Measurements from ENCODE around the gene CAMK2B.

Gene CAMK2B

DNA sequence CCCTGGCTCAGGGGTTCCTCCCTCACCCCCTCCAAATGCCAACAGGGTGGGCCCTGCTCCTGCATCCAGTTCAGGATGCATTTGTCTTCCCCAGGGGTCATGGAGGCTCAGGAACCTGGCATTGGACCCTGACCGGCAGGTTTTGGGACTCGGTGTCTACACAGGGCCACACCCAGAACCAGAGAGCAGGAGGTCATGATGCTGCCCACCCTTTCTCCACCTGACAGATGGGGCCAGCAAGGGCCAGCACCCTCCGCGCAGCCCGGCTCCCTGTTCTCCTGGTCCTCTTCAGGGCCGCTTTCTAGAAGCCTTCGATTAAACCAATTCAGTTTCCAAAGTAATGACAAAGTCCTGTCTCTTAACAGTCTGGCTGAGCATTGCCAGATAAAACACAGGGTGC, 50.2 kb downstream of the CAMK2B start:
- no peak for DNase-seq
- TF ChIP-seq POLR2A (IDR thresholded peaks at IDR 0.05; ENCODE audit: low read length): no peak
- no peak for TF ChIP-seq GATA1 (IDR thresholded peaks at IDR 0.05; ENCODE audit: low read depth, low read length)

DNA sequence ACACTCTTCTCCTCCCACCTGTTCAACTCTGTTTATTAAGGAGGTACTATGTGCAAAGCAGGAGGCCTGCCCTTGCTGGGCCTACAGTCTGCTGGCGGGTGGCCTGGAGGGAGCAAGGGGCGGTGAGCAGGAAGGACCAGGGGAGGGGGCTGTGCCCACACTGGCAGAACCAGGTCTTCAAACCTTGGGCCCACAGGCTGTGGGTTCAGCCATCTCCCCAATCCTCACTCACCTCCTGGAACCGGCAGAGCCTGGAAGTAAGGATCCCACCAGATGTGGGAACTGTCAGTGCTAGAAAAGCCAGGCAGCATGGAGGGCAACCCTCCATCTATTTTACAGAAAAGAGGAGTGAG, 50.8 kb downstream of the CAMK2B start:
- TF ChIP-seq POLR2A (IDR thresholded peaks at IDR 0.05; ENCODE audit: low read length): no peak
- no peak for TF ChIP-seq GATA1 (IDR thresholded peaks at IDR 0.05; ENCODE audit: low read depth, low read length)
- DNase-seq: no peak

DNA sequence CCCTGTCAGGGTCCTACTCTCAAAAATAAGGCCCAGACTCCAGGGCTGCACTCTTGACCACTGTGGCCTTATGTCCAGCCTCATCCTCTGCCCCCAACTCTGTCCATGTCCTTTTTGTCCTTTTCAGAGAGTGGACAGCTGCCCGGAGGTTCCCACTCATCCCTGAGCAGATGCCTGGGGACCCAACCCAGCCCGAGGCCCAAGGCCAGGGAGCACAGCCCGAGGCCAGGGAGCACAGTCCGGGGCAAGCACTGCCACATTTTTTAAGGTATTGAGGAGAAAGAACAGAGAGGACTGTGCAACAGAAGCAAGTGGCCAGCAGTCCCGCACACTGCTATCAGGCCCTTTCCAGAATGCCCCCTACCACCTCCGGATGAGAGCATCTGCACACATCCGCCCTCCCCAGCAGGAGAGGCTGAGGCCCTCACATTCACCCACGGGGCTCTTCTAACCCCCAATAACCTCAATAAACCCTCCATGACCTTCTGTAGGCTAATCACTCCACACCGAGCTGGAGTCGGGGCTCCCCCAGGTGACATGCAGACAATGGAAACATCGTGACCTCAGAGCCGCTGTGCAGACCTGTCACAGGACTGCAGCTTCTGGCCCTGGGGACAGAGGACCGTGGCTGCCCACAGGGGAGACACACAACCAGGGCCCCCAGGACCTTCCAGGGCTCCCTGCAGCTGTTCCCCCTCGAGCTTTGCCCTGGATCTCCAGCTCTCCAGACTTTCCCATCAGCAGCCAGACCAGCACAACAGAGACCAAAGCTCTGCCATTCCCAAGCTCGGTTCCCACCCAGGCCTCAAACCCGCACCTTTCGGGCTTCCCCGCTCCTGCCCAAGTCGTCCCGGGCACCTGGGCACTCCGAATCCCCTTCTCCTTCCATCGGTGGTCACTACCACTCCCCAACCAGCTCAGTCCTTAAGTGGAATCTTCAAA, 51.4 kb downstream of the CAMK2B start:
- DNase-seq: no peak
- TF ChIP-seq GATA1 (IDR thresholded peaks at IDR 0.05; ENCODE audit: low read depth, low read length) (no peak), POLR2A (IDR thresholded peaks at IDR 0.05; ENCODE audit: low read length) (no peak)

DNA sequence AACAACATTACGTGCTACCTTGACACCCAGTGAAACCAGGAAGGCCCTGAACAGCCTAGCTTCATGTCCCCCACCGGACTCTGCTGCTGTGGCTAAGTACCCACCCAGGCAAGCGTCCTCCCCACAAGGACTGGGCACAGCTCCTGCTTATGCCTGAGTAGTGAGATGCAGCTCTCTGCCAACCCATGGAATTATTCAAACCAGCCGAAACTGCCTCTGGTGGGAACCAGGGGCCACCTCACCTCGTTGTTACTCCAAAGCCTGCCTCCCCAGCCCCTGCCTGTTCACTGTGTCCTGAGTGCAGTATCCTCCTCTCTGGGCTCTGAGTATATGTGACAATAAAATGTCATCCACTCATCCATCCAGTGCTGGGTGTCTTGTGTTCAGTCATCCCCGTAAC, 52.4 kb downstream of the CAMK2B start:
- TF ChIP-seq GATA1 (IDR thresholded peaks at IDR 0.05; ENCODE audit: low read depth, low read length) (no peak), POLR2A (IDR thresholded peaks at IDR 0.05; ENCODE audit: low read length) (no peak)
- no peak for DNase-seq

DNA sequence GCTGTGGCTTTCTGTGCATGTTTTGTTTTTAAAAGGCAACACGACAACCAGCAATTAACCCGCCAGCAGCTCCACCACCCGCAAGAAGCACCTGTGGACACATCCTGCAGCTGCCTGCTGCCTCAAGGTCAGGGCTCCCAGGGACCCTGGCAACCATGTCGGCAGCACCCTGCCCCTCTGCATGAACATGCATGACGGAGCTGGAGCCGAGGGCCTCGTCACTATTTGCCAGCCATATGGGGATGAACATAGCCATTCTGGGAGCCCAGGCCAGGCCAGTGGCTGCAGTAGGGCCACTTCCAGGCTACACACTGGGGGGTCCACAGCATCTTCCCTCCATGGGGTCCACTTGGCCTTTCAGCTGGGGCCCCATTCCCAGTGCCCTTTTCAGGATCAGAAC, 52.9 kb downstream of the CAMK2B start:
- TF ChIP-seq GATA1 (IDR thresholded peaks at IDR 0.05; ENCODE audit: low read depth, low read length) (no peak), POLR2A (IDR thresholded peaks at IDR 0.05; ENCODE audit: low read length) (no peak)
- no peak for DNase-seq

DNA sequence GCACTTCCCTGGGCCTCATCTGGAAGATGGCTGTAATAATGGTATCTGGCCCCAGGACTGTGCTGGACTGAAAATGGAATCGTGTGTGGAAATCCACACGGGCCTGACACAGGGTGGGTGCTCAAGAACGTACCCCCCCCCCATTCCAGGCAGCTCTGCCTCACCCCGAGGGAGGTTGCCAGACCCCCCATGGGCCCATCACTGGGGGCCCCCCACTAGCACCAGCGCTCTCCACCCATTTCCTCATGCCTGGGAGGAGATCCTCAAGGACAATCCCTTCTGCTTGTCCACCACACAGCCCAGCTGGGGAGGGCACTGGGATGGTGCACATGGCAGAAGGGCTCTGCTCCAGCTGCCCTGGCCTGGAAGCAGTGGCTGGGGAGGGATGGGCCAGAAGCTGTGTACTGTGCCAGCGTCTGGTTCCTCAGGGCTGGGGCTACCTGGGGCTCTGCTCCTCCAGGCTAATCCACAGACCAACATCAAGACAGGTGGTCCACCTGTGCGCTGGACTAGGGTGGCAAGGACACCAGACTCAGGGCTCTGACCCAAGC, 55.4 kb downstream of the CAMK2B start:
- no peak for TF ChIP-seq POLR2A (IDR thresholded peaks at IDR 0.05; ENCODE audit: low read length)
- no peak for TF ChIP-seq GATA1 (IDR thresholded peaks at IDR 0.05; ENCODE audit: low read depth, low read length)
- DNase-seq: no peak

DNA sequence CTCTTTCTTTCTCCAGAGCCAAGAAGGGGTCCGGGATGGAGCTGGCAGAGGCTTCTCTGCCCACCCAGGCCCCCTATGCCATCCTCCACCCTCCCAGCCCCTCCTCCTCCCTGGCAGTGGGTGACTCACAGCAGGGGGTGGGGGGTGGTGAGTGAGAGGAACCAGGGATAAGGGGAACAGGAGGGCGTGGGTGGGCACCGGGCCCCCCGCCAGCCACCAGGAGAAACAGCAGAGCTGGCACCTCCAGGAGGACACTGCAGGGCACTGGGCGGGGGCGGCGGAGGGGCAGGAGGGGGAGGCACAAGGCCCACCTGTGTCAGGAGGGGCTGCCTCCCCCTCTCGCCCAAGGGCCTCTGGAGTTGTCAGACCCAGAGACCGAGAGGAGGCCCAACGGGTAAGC, 56.0 kb downstream of the CAMK2B start:
- TF ChIP-seq GATA1 (IDR thresholded peaks at IDR 0.05; ENCODE audit: low read depth, low read length) (no peak), POLR2A (IDR thresholded peaks at IDR 0.05; ENCODE audit: low read length) (no peak)

DNA sequence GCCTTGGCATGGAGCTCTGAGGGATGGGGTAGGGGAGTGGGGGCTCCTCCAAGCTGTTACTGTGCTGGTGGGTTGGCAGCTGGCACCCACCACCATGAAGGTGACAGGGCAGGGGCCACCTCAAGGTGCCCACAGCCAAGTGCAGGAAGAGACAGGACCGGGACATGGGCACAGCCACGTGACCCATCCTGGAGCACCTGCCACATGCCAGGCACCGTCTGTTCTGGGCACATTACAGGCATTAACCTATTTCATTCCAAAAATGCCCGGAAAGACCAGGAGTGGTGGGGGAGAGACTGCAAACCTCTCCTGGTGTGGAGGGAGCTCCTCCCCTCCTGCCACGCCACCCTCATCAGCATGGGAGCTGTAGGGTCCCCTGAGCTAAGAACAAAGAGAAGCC, 56.7 kb downstream of the CAMK2B start:
- DNase-seq: no peak
- TF ChIP-seq GATA1 (IDR thresholded peaks at IDR 0.05; ENCODE audit: low read depth, low read length) (no peak), POLR2A (IDR thresholded peaks at IDR 0.05; ENCODE audit: low read length) (no peak)

More for the DNA sequence above, 56.0 kb downstream of the CAMK2B start:
- no peak for DNase-seq

DNA sequence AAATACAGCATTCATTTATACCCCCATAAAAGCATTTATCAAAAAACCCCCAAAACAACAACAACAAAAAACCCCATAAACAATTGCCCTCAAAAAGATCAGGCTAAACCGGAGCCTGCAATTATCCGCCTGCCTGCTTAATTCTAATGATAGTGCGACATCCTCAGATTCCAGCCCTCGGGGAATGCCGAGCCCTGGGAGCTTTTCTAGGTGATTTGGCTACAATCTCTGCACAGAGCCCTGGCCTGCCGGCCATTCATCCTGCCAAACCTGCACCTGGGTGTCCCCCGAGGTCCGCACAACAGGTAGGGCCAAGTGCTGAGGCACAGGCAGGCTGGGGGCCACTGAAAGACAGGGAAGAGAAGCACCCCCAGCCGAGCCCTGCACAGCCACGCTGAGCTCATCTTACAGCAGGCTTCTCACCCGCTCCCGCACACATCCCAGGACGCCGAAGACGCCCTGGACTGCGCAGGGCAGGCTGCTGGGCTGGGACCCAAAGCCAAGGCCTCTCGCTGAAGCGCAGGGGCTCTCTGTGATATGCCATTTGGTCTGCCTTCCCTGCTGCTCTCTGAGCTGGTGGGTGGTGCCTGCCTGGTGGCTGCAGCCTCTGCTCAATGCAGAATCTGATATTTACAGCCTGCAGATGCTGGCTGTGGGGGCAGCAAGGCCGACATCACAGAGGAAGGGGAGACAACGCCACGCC, 57.5 kb downstream of the CAMK2B start:
- no peak for DNase-seq
- TF ChIP-seq GATA1 (IDR thresholded peaks at IDR 0.05; ENCODE audit: low read depth, low read length): no peak
- no peak for TF ChIP-seq POLR2A (IDR thresholded peaks at IDR 0.05; ENCODE audit: low read length)

DNA sequence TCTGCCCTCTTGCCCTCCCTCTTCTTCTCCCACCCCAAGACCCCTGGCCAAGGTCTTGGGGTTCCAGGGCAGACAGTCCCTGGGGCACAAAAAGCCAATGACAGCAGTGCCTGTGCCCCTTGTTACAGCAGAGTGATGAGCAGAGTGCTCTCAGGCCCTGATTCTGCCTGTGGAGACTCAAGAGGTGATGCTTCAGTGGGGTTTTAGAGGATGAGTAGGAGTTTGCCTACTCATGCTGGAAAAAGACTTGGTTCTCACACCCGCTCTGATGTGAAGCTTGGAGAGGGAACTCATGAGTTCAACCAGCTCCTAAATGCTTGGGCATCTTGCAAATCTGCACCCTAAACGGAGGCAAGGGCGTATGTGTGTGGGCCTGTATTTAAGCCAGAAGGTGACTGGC, 58.2 kb downstream of the CAMK2B start:
- no peak for DNase-seq
- TF ChIP-seq POLR2A (IDR thresholded peaks at IDR 0.05; ENCODE audit: low read length) (no peak), GATA1 (IDR thresholded peaks at IDR 0.05; ENCODE audit: low read depth, low read length) (no peak)

DNA sequence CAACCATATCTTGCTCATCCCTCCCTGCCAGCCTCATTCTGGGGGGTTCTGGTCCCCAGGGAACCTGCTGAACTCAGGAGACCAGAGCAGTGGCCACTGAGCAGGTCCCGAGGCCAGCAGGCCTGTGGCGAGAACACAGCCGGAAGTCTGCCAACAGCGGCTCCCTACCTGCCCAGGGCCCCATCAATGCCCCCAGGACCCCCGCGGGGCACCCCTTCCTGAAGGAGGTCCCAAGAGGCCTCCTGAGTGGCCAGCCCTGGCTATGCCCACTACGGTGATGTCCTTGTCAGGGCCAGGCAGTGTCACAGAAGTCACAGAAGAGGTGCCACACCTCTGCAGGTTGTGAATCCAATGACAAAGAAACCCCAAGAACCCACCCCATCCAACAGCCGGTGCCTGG, 58.9 kb downstream of the CAMK2B start:
- DNase-seq: no peak
- TF ChIP-seq POLR2A (IDR thresholded peaks at IDR 0.05; ENCODE audit: low read length): no peak
- TF ChIP-seq GATA1 (IDR thresholded peaks at IDR 0.05; ENCODE audit: low read depth, low read length): no peak

DNA sequence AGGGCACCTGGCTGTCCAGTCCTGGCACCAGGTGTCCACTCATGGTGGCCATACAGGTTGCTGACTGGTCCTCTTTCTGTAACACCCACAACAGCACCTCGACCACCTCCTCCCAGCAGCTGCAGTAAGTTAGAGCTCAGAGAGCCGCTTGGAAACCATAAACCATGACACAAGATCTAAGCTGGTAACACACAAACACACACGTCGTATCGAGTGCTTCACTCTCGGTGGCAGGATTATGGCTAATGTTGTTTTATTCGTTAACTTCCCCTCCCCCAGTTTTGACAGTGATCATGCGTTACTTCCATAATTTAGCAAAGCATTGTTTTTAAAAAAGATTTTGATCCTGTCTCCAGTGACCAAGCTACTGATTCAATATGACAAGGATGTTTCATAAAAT, 59.7 kb downstream of the CAMK2B start:
- TF ChIP-seq POLR2A (IDR thresholded peaks at IDR 0.05; ENCODE audit: low read length): no peak
- TF ChIP-seq GATA1 (IDR thresholded peaks at IDR 0.05; ENCODE audit: low read depth, low read length): no peak
- no peak for DNase-seq

DNA sequence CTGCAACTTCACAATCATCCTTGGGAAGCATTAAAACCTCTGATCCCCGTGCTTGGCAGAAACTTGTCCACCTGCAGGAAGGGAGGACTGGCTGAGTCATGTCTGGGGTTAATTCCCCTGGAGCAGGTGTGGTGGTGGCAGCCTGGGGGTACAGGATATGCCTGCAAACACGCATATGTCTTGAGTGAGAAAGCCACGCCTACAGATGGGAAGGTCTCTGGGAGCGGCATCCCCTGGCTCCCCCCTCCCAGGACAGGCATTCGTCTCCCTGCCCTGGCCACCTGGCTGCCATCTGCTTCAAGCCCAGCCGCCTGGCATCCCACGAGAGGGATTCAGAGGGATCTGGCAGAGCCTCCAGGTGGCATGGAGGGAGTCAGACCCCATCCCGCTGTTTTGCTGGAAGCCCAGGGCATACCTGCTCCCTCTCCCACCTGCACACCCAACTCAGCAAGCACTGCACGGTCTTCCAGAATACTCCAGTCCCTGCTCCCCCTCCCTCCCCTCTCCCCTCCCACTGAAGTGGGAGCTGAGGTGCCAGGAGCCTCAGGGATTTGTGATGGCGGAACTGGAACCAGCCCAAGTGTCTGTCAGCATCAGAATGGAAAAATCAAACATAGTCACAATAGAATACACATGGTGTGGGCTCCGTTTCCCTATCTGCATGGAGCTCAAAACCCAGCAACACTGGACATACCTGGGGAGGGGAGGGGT, 61.0 kb downstream of the CAMK2B start:
- no peak for TF ChIP-seq POLR2A (IDR thresholded peaks at IDR 0.05; ENCODE audit: low read length)
- TF ChIP-seq GATA1 (IDR thresholded peaks at IDR 0.05; ENCODE audit: low read depth, low read length): no peak
- DNase-seq: no peak

All from erythroblast (primary cell).